Gastroesophageal sphincter (tissue), 3 donors: ENCODE results near the gene MARK3.
"Not testable (repeated sequence)": the region's sequence is repeated elsewhere in the genome, so short reads cannot be mapped to it uniquely, and the experiment has no call there.

Experiments
- CTCF ChIP-seq, 4 experiments: fragments of 200-600 bp in 2 of 4; fragments of 450-650 bp in 2 of 4; sonication (generic) in 1 of 4; IDR thresholded peaks; one replicate each; pipeline ENCODE4 v1.5.1; 2017 to 2019; ENCODE audit warnings: antibody characterized with exemption in 4 of 4, mild to moderate bottlenecking in 2 of 4, moderate library complexity in 2 of 4
- POLR2A ChIP-seq, 2 donors: fragments of 450-650 bp; IDR thresholded peaks; one replicate each; pipeline ENCODE4 v1.6.1; 2017; ENCODE audit warnings: antibody characterized with exemption in 2 of 2, mild to moderate bottlenecking in 2 of 2, moderate library complexity in 1 of 2

GRCh38 chr14:103357552-103357951 is 27.7 kb upstream of the MARK3 start:
- not testable (repeated sequence) for TF ChIP-seq POLR2A, CTCF (IDR thresholded peaks at IDR 0.05)
